ENCODE measurements around the gene KREMEN1.
"Not testable (repeated sequence)": the region's sequence is repeated elsewhere in the genome, so short reads cannot be mapped to it uniquely, and the experiment has no call there.

The KREMEN1 gene

GRCh38 chr22:29109822-29110221 lies 37.0 kb downstream of the KREMEN1 start:
- DNase-seq: no peak

DNA sequence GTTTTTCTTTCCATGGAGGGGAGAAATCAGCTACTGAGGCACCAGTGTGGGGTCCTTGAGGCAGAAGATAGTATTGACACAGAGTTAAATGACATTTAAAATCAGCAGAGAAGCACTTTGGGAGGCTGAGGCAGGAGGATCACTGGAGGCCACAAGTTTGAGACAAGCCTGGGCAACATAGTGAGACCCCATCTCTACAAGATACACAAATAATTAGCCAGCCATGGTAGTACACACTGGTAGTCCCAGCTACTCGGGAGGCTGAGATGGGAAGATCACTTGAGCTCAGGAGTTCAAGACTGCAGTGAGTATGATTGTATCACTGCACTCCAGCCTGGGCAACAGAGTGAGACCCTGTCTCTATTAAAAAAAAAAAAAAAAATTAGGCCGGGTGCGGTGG lies 38.1 kb downstream of the KREMEN1 start:
- DNase-seq: no peak

- no peak for DNase-seq
These were observed 39.3 kb downstream of the KREMEN1 start for GRCh38 chr22:29112121-29112520.

- no peak for DNase-seq
These were observed 39.8 kb downstream of the KREMEN1 start for GRCh38 chr22:29112681-29113080.

DNA sequence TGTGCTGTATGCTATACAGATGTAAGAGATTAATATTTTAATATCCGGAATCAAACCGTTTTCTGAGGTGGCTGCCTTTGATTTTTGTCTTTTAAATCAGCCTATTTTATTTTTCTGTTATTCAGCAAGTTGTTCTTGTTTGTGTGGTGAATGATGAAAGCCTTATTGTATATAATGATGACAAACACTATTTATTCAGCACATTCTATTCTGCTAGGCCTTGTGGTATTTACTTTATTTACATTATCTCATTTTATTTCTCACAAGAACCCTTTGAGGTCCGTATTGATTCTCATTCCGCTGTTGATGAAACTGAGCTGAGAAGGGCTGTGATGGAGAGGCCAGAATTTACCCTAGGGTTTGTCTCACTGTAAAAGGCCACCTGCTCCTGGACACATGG lies 40.5 kb downstream of the KREMEN1 start:
- no peak for DNase-seq

DNA sequence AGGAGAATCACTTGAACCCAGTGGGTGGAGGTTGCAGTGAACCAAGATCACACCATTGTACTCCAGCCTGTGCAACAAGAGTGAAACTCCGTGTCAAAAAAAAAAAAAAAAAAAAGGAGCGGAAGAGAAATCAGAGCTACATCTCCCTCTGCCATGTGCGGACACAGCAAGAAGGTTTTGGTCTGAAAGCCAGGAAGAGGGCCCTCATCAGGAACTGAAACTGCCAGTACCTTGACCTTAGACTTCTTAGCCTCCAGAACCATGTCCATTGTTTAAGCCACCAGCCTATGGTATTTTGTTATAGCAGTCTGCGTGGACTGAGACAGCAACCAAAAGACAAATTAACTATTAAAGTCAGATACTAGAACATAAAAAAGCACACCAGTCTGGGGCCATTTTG lies 41.6 kb downstream of the KREMEN1 start:
- no peak for DNase-seq

- no peak for DNase-seq
These were observed 43.0 kb downstream of the KREMEN1 start for GRCh38 chr22:29115682-29116288.

GRCh38 chr22:29116397-29117123 lies 43.7 kb downstream of the KREMEN1 start:
- no peak for DNase-seq

DNA sequence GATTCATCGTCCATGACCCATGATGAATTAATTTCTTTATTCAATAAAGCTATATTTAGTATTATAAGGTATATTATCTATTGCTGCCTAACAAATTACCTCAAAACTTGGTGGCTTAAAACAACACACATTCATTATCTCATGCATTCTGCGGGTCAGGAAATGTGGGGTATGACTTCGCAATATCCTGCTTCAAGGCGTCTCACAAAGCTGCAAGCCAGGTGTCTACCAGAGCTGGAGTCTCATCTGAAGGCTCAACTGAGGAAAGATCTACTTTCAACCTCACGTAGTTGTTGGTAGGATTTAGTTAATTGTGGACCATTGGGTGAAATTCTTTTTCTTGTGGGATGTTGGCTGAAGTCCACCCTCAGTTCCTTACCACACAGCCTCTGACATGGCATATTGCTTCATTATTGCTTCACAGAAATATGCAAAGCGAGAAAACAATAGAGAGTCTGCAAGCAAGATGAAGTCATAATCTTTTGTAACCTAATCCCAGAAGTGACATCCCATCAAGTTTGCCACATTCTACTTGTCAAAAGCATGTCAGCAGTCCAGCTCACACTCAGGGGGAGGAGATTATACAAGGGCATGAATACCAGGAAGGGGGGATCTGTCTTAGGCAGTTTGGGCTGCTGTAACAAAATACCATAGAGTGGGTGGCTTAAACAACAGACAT lies 45.1 kb downstream of the KREMEN1 start:
- DNase-seq: no peak

DNA sequence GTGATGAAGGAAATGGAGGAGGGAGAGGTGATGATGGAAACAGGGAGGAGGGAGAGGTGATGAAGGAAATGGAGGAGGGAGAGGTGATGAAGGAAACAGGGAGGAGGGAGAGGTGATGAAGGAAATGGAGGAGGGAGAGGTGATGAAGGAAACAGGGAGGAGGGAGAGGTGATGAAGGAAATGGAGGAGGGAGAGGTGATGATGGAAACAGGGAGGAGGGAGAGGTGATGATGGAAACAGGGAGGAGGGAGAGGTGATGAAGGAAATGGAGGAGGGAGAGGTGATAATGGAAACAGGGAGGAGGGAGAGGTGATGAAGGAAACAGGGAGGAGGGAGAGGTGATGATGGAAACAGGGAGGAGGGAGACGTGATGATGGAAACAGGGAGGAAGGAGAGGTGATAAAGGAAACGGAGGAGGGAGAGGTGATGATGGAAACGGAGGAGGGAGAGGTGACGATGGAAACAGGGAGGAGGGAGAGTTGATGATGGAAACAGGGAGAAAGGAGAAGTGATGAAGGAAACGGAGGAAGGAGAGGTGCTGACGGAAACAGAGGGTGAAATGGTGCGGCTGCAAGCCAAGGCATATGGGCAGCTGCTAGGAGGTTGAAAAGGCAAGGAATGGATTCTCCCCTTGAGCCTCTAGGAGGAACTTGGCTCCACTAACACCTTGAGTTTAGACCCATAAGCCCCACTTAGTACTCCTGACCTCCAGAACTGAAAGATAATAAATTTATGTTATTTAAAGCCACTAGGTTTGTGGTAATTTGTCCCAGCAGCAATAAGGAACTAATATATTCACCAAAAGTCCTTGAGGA lies 47.5 kb downstream of the KREMEN1 start:
- DNase-seq: not testable (repeated sequence)

DNA sequence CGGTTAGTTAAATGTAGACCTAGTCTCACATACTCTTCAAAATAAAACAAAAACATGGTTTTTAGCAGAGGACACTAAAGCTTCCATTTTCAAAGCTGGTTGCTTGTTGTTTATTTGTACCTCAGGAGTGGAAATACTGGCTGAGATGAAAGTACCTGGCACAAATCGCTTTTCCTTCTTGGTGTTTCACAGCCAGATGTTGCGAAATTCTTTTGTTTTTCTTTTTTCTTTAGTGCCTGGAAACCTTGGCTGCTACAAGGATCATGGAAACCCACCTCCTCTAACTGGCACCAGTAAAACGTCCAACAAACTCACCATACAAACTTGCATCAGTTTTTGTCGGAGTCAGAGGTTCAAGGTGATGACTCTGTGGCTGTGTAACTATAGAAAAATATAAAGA lies 48.3 kb downstream of the KREMEN1 start:
- DNase-seq: no peak

- no peak for DNase-seq
These were observed 49.2 kb downstream of the KREMEN1 start for GRCh38 chr22:29122041-29122440.

DNA sequence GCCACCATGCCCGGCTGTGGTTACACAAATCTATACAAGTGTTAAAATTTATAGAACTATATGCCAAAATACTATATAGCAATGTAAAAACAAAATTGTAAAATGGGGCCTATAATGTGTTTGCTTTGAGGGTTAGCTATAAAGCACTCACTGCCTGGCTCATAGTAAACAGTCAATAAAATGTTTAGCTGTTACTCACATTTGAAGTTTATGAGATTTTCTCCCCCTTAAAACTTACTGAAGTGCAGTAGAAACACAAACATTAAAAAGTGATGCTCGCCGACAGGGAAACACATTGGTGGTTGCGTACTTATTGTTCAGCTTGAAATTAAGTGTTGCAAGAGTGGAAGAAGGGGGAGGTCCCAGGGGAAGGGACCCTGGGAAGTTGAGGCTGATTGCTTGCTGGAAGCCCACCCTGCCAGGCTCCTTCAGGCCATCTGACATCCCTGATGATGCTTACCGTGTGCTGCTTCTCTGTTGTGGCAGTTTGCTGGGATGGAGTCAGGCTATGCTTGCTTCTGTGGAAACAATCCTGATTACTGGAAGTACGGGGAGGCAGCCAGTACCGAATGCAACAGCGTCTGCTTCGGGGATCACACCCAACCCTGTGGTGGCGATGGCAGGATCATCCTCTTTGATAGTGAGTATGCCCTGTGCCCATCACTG lies 52.1 kb downstream of the KREMEN1 start:
- DNase-seq: no peak

GRCh38 chr22:29125443-29125778 lies 52.6 kb downstream of the KREMEN1 start:
- DNase-seq: no peak

- no peak for DNase-seq
These were observed 53.0 kb downstream of the KREMEN1 start for GRCh38 chr22:29125844-29126243.

GRCh38 chr22:29126670-29127395 lies 54.0 kb downstream of the KREMEN1 start:
- no peak for DNase-seq

DNA sequence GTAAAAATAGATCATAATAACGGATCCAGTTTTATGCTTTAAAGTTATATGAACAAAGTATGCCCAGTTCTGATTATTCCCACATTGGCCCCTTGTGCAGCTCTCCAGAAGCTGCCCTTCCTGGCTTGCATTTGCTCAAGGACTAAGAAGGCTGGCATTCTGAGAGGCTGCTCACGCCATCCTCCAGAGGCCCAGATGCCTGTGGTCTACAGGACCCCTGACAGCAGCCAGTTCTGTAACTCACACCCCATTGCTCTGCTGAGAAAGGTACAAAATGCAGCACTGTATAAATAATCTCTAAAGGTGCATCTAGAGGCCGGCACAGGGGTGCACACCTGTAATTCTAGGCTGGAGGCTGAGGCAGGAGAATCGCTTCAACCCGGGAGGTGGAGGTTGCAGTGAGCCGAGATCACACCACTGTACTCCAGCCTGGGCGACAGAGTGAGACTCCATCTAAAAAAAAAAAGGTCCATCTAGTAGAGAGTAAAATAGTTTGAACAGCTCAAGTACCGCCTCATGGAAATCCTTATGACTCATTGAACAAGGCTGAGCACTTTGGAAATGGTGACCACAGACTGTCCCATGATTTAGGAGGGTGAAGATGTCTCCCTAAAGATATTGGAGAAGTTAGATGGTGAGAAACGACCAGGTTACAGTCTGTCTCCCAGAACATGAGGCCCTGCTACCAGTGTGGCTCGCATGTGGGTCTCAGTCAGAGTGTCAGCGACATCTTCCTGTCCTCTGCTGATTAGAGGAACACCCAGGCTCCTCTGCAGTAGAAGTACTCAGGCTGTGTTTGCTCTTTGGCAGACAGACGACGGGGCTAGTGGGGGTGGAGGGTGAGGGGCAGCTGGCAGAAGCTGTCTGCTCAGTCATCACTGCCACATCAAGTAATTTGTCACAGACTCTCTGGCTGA lies 56.3 kb downstream of the KREMEN1 start:
- DNase-seq: peak; percentile 67

DNA sequence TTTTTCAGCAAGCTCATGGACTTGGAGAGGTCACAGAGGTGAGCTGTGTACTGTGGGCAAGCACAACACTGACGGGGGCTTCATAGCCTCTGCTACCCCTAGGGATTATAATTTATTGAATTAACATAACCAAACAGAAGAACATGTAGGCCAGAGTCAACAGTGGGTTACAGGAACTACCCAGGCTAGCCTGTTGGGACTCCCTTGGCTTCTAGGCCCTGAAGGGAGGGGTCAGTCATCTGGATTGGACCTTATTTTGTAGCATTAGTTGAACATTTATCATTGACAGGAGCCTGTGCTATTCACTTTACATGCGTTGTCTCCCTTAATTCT lies 56.9 kb downstream of the KREMEN1 start:
- DNase-seq: no peak

- DNase-seq: no peak
These were observed 57.6 kb downstream of the KREMEN1 start for GRCh38 chr22:29130476-29130875.

- DNase-seq: no peak
These were observed 60.8 kb downstream of the KREMEN1 start for GRCh38 chr22:29133603-29134133.

GRCh38 chr22:29134448-29134847 lies 61.6 kb downstream of the KREMEN1 start:
- DNase-seq: no peak

Measured in NCI-H446 treated with DMSO at 0.1 percent for 48 hours (cell line).